NCI-H526 (cell line): ENCODE results near the gene CAPN8.

ENCODE experiments used
- DNase-seq, 2 experiments: peaks; one replicate each; lab custom pipeline; 2025; lab: John Stamatoyannopoulos, UW

Gene CAPN8

DNA sequence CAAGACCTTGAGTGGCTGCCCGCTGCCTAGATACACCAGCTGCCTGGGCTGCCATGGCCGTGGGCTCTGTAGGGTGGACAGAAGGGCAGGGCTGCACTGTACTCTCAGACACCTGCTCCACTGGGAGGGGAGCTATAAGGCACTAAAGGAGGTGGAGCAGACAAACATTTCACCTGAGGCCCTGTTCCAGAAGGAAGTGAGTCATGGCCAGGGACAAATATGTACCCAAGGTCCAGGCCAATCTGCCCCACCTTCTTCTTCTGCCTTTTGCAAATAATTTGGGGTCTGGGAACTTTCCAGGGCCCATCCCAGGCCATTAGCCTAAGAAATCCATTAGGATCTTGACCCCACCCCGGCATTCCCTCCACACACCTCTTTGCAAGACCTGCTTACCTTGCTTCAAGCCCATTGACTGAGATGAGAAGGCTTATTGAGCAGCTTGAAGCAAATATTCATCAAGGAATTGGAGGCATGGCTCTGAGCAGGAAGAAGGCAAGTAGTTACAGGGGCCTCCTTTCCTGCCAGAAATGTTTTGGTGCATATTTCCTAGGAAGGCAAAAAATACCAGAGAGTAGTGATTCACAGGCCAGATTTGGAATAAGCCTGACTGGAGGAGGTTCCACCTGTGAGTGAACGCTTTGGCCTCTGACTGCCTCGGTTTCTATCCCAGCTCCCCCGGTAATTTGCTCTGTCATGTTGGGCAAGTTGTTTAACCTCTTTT is at the start of gene CAPN8:
Gene CAPN8 (minus strand): TSS at position 110 of the 721 bp plus-strand sequence. CDS start 55 bp downstream, at position 55.
- no peak for DNase-seq

DNA sequence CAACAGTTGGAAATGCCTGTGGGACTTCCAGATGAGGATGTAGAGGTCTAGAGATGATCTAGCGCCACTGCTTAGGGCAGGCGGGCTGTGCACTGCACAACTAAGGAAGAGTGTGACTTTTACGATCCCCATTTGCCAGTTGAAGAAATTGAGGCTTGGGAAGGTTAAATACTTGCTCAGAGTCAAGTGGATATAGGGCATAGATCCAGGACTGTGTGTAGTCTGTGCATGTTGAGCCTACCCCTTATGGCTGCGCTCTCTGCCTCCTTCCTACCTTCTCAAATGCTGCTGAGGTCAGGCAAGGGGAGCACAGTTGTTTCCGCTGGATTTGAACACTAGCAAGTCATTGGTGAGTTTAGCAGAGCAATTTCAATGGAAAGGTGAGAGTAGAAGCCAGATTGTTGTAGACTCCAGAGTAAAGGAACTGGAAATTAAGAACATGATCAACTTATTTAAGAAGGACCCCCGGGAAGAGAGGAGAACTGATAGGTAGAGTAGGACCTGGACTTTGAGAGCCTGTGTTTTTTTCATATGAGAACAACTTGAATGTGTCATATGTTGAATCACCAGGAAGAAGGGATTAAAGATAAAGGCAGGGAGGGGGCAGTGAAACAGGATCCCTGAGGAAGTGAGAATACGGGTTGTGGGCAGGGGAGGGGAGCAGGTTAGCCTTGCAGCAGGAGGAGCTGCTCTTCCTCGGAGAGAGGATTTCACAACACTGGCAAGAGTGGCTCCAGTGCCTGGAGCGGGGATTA is 49.5 kb upstream of the CAPN8 start:
- DNase-seq = no peak

DNA sequence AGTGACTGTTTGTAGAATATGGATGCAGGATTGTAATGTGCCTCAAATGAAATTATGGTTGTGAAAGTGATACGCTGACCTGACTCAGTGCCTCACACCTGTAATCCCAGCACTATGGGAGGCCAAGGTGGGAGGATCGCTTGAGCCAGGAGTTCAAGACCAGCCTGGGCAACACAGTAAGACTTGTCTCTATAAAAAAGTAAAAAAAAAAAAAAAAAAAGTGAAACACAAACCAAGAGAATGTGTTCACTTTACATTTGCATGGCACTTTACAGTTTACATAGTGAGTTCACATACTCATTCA is 48.9 kb upstream of the CAPN8 start:
- DNase-seq = no peak

DNA sequence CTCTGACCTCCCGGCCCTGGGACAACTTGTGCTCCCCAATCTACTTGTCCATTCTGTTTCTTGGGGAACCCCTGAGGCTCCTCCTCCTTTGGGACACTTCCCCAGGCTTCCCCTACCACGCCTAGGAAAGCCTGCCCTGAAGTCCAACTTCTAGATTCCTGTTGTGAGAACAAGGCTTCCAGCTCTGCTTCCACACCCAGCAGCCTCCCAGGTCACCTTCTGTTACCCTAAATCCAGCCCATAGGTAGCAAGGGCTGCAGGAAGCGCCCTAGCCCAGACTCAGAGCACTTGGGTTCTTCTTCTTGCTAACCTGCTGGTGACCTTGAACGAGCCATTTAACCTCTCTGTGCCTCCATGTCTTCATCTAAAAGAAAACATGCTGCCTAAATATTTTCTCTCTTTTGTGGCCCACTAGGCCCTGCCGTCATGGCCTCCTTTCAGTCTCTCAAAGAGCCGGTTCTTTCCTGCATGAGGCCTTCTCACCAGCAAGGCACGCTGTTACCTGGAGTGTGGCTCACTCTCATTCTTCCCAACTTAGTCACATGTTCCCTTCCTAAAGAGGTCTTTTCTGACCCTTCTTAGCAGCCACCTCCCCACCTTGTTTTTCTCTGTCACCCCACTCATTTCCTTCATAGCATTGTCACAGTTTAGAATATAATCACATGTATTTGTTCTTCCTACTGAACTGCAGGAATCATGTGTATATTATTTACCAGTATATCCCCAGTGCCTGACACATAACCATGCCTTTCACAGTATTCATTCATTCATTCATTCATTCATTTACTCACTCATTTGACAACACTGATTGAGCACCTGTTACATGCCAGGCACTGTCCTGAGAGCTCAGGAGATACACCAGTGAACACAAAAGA is 48.3 kb upstream of the CAPN8 start:
- no peak for DNase-seq

DNA sequence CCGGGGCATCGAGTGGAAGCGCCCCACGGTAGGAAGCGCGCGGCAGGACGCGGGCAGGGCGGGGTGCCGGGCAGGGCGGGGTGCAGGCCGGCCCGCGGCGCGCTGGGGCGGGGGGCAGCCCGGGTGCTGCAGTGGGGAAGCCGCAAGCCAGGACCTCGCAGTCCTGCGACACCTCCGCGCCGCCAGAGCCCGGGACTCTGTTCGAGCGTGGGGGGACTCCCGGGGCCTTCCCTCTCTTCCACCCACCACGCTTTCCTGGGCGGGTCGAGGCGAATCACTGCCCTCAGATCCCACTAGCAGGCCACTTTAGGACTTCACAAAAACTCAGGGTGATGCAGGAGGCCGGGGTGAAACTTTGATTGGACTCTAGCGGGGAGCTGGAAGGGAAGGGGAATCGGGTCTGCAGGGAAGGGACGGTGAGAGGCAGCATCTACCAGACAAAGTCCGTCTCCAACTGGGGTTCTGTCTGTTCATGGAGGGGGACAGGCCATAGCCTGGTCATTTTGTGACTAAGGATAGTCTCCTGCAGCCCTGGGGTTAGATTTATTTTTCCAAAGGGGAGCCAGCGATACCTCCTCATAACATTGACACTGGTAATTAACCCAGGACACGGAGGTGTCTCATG is 47.5 kb upstream of the CAPN8 start:
- DNase-seq = peak in 1 of 2 experiments; percentile 61

DNA sequence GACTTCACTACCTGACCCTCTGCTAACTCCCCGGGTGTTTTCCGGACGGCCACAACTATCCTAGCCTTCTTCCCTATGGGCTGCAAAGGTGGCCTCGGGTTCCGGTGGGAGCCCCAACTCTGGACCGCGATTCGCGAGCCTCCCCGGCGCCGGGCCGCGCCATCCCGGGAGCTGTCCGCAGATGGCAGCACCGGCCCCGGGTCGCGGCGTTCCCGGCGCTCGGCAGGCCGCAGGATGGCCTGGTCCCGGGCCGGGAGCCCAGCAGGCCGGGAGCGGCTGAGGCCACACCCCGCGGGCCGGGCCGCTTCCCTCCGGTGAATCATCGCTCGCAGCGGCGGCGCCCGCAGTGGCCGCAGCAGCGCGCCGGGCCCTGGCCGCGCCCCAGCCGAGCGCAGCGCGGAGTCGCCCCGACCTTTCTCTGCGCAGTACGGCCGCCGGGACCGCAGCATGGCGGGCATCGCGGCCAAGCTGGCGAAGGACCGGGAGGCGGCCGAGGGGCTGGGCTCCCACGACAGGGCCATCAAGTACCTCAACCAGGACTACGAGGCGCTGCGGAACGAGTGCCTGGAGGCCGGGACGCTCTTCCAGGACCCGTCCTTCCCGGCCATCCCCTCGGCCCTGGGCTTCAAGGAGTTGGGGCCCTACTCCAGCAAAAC is 46.8 kb upstream of the CAPN8 start, which contains the start of gene CAPN2:
Gene CAPN2 (plus strand): TSS at position 346 of the 656 bp plus-strand sequence. CDS start 102 bp downstream, at position 448.
- peak in 1 of 2 experiments; percentile 71 for DNase-seq

DNA sequence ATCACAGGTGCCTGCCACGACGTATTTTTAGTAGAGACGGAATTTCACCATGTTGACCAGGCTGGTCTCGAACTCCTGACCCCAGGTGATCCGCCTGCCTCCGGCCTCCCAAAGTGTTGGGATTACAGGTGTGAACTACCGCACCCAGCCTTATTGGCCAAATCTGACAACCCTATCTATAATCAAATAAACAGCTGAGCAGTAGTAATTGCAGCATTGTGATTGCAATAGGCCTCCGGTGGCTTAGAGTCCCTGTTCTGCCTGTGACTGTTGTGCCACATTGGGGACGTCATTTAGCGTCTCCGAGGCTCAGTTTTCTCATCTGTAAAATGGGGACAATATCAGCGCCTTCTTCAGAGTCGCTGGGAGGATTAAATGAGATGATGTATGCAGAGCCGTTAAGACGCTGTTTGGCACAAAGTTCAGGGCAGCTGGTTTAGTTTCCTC is 46.3 kb upstream of the CAPN8 start:
- no peak for DNase-seq

DNA sequence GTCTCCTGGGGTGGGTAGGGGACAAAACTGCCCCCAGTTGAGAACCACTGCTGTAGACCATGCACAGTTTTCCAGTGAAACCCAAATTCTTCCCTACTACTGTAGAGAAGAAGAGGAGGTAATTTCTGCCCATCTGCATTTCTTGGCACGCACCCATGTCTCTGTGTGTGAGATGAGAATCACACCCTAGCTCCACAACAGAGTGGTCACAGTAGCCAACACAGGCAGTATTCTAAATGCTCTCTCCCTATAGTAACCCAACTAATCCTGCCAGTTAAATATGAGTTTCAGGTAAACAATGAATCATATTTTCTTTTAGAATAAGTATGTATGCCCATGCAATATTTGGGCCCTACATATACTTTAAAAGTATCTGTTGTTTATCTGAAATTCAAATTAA is 45.7 kb upstream of the CAPN8 start:
- no peak for DNase-seq

DNA sequence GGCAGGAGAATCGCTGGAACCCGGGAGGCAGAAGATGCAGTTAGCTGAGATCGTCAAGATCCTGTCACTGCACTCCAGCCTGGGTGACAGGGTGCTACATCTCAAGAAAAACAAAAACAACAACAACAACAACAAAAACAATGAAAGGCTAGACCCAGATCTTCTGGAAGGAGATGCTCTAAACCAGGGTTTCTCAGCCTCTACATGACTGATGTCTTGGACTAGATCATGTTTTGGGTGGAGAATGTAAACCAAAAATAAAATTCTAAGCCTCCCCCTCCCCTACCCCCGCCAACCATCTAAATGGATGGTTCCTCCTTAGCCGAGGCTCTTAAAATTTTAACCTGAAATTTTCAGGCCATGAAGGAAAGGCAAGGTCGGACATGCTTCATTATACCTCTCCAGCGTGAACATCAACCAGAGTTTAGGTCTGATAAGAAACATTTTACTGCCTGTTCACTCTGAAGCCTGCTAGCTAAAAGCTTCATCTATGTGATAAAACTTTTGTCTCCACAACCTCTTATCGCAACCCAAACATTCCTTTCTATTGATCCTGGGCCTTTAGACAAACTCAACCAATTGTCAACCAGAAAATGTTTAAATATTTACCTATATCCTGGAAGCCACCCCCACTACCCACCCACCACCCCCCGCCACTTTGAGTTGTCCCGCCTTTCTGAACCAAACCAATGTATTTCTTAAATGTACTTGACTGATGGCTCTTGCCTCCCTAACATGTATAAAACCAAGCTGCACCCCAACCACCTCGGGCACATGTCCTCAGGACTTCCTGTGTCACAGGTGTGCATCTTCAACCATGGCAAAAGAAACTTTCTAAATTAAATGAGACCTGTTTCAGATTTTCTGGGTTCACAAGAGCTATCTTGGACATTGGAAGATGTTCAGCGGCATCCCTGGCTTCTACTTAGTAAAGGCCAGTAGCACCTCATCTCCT is 45.0 kb upstream of the CAPN8 start:
- DNase-seq = no peak

DNA sequence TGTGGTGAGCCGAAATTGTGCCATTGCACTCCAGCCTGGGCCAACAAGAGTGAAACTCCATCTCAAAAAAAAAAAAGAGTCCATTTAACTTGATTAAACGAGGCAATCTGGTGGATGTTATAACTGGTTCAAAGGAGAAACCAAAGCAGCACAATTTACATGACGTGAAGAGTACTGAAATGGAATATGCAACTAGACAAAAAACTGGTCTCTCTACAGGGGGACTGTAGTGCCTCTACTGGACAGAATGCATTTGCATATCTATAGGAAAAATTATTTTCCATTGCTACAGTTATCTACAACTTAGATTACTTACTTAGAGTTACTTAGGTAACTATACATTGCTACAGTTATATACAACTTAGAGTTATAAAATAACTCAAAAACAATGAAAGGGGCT is 44.1 kb upstream of the CAPN8 start:
- DNase-seq = no peak

DNA sequence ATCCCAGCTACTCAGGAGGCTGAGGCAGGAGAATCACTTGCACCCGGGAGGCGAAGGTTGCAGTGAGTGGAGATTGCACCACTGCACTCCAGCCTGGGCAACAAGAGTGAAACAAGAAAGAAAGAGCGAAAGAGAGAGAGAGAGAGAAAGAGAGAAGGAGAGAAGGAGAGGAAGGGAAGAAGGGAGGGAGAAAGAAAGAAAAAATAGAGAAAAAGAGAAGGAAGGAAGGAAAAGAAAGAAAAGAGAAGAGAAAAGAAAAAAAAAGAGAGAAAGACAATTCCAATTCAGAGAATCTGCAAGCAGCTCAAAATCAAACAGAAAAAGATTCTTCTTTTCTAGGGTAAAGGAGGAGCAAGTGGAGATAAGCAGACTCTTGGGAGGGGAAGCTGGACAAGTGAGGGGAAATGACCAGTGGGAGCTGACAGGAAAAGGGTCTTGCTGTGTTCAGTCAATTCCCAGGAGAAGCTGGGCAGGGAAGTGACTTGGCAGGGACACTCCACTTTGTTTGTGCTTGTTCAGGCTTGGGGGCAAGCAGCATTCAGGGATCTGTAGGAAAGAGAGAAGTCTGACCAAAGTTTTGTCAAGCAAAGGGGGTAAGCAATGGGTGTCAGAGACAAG is 43.3 kb upstream of the CAPN8 start:
- no peak for DNase-seq

DNA sequence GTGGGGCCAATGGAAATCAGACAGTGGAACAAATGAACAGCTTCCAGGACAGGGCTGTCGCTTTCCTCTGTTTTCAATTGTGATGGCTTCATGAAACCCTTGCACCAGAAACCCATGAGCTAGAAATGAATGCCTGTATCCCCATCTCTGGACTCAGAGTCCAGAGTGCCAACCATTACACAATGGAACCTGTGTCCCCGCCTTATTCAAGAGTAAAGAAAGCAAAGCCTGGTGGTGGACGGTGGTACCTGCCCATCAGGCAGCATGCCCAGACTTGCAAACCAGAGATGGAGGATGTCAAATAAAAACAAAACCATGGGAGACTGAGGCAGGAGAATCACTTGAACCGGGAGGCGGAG is 42.5 kb upstream of the CAPN8 start:
- peak in 1 of 2 experiments; percentile 16 for DNase-seq

DNA sequence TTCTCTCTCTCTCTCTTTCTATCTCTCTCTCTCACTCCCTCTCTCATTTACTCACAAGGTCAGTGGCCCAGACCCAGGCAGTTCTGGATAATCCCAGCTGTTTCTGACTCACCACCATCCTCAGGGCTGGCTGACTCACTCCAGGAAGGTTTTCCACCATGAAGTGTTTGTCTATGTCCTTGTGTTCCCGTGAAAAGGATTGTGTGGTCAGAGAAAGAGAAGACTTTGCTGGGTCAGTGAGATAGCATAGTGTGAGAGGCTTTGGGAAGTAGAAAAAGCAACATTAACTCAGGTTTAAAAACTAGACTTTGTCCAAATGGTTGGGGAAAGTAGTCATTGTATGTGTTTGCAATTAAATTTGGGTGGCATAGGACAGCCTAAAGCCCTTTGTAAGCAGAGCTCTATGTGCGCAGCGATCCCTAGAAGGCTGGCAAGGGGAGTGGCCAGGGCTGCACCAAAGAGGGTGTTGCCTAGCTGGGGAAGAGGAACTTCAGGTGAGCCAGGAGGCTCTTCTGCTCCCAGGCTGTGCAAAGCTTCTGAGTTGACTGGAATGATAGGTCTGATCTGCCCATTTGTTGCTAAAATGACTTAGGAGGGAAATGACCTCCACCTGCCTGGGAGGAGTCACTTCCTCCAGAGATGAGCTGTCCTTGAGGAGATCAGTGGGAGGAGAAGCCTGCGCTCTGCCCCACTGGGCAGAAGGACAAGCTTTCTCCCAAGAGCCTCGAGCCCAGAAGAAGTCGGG is 41.9 kb upstream of the CAPN8 start:
- peak; percentile 0 to 17 for DNase-seq

DNA sequence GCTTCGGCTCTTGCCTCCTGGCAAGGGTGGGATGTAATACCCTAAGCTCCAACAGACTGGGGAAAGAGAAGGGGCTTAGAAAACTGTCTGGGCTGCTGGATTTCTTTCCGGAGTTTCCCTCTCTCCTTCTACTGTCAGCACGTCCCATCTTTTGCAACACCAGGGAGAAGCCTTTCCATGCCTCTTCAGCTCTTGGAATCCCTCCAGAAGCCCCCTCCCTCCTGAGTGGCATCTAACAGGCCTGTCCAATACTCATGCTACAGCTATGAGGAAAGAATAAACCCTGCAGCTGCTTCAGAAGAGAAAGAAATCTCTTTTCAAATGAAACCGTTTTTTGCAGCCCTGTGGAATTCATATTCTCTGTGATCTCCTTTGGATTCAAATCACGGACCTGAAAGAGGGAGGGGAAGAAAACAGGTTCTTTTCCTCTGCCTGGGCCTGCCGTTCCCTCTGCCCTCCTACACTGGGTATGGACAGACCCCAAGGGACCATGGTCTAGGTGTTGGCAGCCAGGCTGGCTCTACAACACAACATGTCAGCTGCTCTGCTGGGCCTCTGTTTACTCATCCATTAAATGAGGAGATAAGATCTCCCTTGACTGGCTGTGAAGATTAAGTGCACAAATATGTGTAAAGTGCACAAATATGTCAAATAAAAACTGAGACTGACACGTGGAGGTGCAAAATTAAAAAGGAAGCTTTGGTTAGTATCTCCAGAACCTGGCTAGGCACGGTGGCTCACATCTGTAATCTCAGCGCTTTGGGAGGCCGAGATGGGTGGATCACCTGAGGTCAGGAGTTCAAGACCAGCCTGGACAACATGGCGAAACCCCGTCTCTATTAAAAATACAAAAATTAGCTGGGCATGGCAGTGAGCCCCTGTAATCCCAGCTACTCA is 40.8 kb upstream of the CAPN8 start:
- DNase-seq = peak in 1 of 2 experiments; percentile 44

DNA sequence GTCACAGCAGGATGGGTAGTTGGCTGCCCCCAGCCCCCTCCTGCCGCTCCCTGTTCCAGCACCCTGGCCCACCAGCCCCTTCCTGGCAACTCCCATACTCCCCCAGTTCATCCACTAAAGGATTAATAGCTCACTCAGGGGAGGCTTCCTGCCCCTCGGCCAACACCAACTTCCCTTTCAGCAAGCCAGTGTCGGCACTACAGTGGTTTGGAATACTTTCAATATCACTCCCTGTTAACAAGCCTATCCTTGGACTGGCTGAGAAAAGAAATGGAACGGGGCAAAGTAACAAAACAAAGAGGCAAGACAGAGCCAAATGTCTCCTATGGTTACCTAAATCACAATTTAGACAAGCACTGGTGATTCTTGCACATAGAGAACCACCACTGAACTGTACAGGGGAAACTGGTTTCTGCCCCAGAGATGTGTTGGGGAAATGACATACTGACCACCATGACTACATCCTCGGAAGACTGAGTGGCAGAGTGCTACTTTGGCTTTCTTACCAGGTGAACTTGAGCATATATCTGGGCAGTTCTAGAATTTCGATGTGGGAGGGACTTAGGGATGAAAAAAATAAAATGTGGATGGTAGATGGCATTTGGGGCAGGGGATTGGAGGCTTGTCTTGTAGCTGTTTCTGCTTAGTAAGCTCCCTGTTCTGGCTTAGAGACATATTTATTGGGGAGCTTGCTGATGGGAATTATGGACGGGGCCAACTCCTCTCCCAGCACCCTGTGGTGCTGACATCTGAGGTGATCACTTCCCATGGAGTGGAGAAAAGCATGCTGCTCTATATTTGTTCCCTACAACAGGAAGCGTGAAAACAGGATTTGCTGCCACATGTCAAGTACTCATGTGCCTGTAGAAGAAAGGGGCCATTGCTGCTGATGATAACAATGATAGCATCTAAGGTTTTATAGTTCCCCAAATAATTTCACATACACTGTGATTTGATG is 39.7 kb upstream of the CAPN8 start:
- no peak for DNase-seq

DNA sequence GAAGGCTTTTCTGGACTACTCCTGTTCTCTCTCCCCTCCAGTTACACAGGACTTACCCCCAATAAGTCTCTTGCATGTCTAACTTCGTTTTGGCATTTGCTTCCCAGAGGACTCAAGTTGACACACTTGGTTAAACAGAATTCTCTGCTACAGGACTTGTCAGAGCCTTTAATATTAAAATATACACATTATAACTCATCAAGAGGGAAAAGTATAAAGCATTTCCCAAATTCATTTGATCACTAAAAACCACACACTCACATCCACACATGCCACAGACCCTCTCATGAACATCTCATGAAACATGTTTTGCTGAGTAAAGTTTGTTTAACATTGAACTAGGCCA is 38.1 kb upstream of the CAPN8 start:
- DNase-seq = no peak
